ENCODE measurements around the gene NELFE. TPM values are rescaled to one million over a fixed set of nuclear protein-coding genes. Genes with fewer than 3 reads are reported as not detected.

Gene NELFE
- total and polyA plus RNA-seq, 2 experiments from 2014 or later = 70.1 to 78.7 TPM

DNA sequence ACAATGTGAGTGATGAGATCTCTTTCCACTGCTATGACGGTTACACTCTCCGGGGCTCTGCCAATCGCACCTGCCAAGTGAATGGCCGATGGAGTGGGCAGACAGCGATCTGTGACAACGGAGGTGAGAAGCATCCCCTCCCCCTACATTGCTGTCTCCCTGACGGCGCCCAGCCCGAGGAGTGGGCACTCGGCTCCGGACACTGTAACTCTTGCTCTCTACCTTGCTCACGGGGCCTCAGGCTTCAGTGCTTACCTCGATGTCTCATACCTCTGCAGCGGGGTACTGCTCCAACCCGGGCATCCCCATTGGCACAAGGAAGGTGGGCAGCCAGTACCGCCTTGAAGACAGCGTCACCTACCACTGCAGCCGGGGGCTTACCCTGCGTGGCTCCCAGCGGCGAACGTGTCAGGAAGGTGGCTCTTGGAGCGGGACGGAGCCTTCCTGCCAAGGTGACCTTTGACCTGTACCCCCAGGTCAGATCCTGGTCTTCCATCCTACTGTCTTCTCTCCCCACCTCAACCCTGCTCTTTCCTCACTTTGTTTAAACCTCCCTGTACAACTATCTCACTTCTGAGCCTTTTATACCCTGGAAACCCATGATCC is 11.6 kb downstream of the NELFE start:
- Histone ChIP-seq H3K36me3 (replicated peaks; ENCODE audit: insufficient read depth, low read depth) (no peaks in the 10 kb centered on the region), H3K27ac (peak overlapping the region; percentile 95), H2AFZ (no peak overlapping the region), H3K79me2 (peaks cover 4% of the 10 kb centered on the region), H4K20me1 (ENCODE audit: insufficient read depth, poor library complexity, severe bottlenecking) (no peaks in the 10 kb centered on the region), H3K9me2 (replicated peaks; ENCODE audit: insufficient read depth) (no peaks in the 10 kb centered on the region), H3K4me2 (peak overlapping the region; percentile 72), H3K4me3 (no peak overlapping the region), H3K4me1 (ENCODE audit: insufficient read depth) (peaks cover 12% of the 10 kb centered on the region), H3K9me3 (ENCODE audit: low read depth) (no peaks in the 10 kb centered on the region), H3K27me3 (no peaks in the 10 kb centered on the region)
- no peak for DNase-seq (ENCODE audit: low spot score)
- WGBS (ENCODE audit: low lambda C conversion rate, missing lambda C conversion rate) = 89% methylated on average over 24 of the region's 24 CpGs
- TF ChIP-seq EZH2phosphoT487 (IDR thresholded peaks at IDR 0.05; ENCODE audit: low read depth, severe bottlenecking, unreplicated experiment) = no peak
- TF ChIP-seq, protein P1, sequence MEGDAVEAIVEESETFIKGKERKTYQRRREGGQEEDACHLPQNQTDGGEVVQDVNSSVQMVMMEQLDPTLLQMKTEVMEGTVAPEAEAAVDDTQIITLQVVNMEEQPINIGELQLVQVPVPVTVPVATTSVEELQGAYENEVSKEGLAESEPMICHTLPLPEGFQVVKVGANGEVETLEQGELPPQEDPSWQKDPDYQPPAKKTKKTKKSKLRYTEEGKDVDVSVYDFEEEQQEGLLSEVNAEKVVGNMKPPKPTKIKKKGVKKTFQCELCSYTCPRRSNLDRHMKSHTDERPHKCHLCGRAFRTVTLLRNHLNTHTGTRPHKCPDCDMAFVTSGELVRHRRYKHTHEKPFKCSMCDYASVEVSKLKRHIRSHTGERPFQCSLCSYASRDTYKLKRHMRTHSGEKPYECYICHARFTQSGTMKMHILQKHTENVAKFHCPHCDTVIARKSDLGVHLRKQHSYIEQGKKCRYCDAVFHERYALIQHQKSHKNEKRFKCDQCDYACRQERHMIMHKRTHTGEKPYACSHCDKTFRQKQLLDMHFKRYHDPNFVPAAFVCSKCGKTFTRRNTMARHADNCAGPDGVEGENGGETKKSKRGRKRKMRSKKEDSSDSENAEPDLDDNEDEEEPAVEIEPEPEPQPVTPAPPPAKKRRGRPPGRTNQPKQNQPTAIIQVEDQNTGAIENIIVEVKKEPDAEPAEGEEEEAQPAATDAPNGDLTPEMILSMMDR (IDR thresholded peaks at IDR 0.05; ENCODE audit: poor library complexity) = no peak
- TF ChIP-seq EZH2 (IDR thresholded peaks at IDR 0.05; ENCODE audit: borderline replicate concordance) = no peak

DNA sequence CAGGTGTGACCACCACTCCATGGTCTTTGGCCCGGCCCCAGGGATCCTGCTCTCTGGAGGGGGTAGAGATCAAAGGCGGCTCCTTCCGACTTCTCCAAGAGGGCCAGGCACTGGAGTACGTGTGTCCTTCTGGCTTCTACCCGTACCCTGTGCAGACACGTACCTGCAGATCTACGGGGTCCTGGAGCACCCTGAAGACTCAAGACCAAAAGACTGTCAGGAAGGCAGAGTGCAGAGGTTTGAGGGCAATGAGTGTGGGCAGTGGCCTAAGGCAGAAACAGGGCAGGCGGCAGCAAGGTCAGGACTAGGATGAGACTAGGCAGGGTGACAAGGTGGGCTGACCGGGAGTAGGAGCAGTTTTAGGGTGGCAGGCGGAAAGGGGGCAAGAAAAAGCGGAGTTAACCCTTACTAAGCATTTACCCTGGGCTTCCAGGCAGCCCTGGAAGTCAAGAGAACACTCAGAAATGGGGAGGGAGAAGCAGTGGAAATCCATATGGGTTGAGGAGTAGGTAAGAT is 12.3 kb downstream of the NELFE start:
- H2AFZ ChIP-seq = no peak overlapping the region
- peak overlapping the region; percentile 72 for H3K4me2 ChIP-seq
- H3K4me3 ChIP-seq = no peak overlapping the region

DNA sequence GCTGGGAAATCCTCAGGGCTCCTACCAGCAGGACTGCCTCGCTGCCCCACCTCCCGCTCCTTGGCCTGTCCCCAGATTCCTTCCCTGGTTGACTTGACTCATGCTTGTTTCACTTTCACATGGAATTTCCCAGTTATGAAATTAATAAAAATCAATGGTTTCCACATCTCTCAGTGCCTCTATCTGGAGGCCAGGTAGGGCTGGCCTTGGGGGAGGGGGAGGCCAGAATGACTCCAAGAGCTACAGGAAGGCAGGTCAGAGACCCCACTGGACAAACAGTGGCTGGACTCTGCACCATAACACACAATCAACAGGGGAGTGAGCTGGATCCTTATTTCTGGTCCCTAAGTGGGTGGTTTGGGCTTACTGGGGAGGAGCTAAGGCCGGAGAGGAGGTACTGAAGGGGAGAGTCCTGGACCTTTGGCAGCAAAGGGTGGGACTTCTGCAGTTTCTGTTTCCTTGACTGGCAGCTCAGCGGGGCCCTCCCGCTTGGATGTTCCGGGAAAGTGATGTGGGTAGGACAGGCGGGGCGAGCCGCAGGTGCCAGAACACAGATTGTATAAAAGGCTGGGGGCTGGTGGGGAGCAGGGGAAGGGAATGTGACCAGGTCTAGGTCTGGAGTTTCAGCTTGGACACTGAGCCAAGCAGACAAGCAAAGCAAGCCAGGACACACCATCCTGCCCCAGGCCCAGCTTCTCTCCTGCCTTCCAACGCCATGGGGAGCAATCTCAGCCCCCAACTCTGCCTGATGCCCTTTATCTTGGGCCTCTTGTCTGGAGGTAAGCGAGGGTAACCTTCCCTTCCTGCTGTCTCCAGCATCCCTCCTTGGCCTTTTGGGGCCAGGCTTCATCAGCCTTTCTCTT is 13.0 kb downstream of the NELFE start, which contains the start of gene CFB:
Gene CFB, plus strand, starts transcription at position 589 of the 863 bp plus-strand sequence. Its CDS starts 127 bp downstream, at position 716.
- Histone ChIP-seq H4K20me1 (ENCODE audit: insufficient read depth, poor library complexity, severe bottlenecking) (no peaks in the 10 kb centered on the region), H3K36me3 (replicated peaks; ENCODE audit: insufficient read depth, low read depth) (no peaks in the 10 kb centered on the region), H3K27ac (peak within 1 kb of the TSS; percentile 95), H3K4me2 (peak within 1 kb of the TSS; percentile 72), H2AFZ (no peak within 1 kb of the TSS), H3K4me3 (no peak within 1 kb of the TSS), H3K79me2 (peaks cover 4% of the 10 kb centered on the region), H3K9me2 (replicated peaks; ENCODE audit: insufficient read depth) (no peaks in the 10 kb centered on the region), H3K4me1 (ENCODE audit: insufficient read depth) (peaks cover 19% of the 10 kb centered on the region), H3K27me3 (no peaks in the 10 kb centered on the region), H3K9me3 (ENCODE audit: low read depth) (no peaks in the 10 kb centered on the region)
- no peak for TF ChIP-seq EZH2phosphoT487 (IDR thresholded peaks at IDR 0.05; ENCODE audit: low read depth, severe bottlenecking, unreplicated experiment)
- WGBS (ENCODE audit: low lambda C conversion rate, missing lambda C conversion rate) = 44% methylated on average over 11 of the region's 11 CpGs
- DNase-seq (ENCODE audit: low spot score) = peak; percentile 89

More for the DNA sequence above, 12.3 kb downstream of the NELFE start:
- no peaks in the 10 kb centered on the region for H4K20me1 ChIP-seq (ENCODE audit: insufficient read depth, poor library complexity, severe bottlenecking)
- peaks cover 4% of the 10 kb centered on the region for H3K79me2 ChIP-seq
- H3K27ac ChIP-seq = peak overlapping the region; percentile 95
- H3K36me3 ChIP-seq (replicated peaks; ENCODE audit: insufficient read depth, low read depth) = no peaks in the 10 kb centered on the region
- H3K27me3 ChIP-seq = no peaks in the 10 kb centered on the region
- H3K9me2 ChIP-seq (replicated peaks; ENCODE audit: insufficient read depth) = no peaks in the 10 kb centered on the region
- peaks cover 12% of the 10 kb centered on the region for H3K4me1 ChIP-seq (ENCODE audit: insufficient read depth)
- H3K9me3 ChIP-seq (ENCODE audit: low read depth) = no peaks in the 10 kb centered on the region
- TF ChIP-seq, protein P1 (IDR thresholded peaks at IDR 0.05; ENCODE audit: poor library complexity) = no peak
- no peak for TF ChIP-seq EZH2 (IDR thresholded peaks at IDR 0.05; ENCODE audit: borderline replicate concordance)
- TF ChIP-seq EZH2phosphoT487 (IDR thresholded peaks at IDR 0.05; ENCODE audit: low read depth, severe bottlenecking, unreplicated experiment) = no peak
- DNase-seq (ENCODE audit: low spot score) = no peak
- WGBS (ENCODE audit: low lambda C conversion rate, missing lambda C conversion rate) = 78% methylated on average over 11 of the region's 11 CpGs

DNA sequence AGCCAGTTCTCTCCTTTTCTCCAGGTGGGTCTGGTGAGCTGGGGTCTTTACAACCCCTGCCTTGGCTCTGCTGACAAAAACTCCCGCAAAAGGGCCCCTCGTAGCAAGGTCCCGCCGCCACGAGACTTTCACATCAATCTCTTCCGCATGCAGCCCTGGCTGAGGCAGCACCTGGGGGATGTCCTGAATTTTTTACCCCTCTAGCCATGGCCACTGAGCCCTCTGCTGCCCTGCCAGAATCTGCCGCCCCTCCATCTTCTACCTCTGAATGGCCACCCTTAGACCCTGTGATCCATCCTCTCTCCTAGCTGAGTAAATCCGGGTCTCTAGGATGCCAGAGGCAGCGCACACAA is 13.6 kb downstream of the NELFE start:
- WGBS (ENCODE audit: low lambda C conversion rate, missing lambda C conversion rate) = 87% methylated on average over 9 of the region's 9 CpGs
- Histone ChIP-seq H3K4me2 (peak overlapping the region; percentile 50), H3K36me3 (replicated peaks; ENCODE audit: insufficient read depth, low read depth) (no peaks in the 10 kb centered on the region), H3K4me1 (ENCODE audit: insufficient read depth) (peaks cover 23% of the 10 kb centered on the region), H3K79me2 (peaks cover 4% of the 10 kb centered on the region), H3K27me3 (no peaks in the 10 kb centered on the region), H4K20me1 (ENCODE audit: insufficient read depth, poor library complexity, severe bottlenecking) (no peaks in the 10 kb centered on the region), H3K9me2 (replicated peaks; ENCODE audit: insufficient read depth) (no peaks in the 10 kb centered on the region), H3K9me3 (ENCODE audit: low read depth) (no peaks in the 10 kb centered on the region), H3K4me3 (no peak overlapping the region), H2AFZ (no peak overlapping the region), H3K27ac (peak overlapping the region; percentile 95)
- TF ChIP-seq, protein P1 (IDR thresholded peaks at IDR 0.05; ENCODE audit: poor library complexity) = no peak
- TF ChIP-seq EZH2phosphoT487 (IDR thresholded peaks at IDR 0.05; ENCODE audit: low read depth, severe bottlenecking, unreplicated experiment) (no peak), EZH2 (IDR thresholded peaks at IDR 0.05; ENCODE audit: borderline replicate concordance) (no peak)
- no peak for DNase-seq (ENCODE audit: low spot score)
